Measurements from ENCODE around the gene GJC2. TPM values are rescaled to one million over a fixed set of nuclear protein-coding genes. Genes with fewer than 3 reads are reported as not detected.
"Not testable (repeated sequence)": the region's sequence is repeated elsewhere in the genome, so short reads cannot be mapped to it uniquely, and the experiment has no call there.

The GJC2 gene
- total RNA-seq, 1 donor from 2014 or later, result 2.6 TPM

- DNase-seq (ENCODE audit: low spot score), result no peak
Measured at GRCh38 chr1:228170666-228171065, 20.9 kb downstream of the GJC2 start.

- DNase-seq (ENCODE audit: low spot score), result no peak
Measured at GRCh38 chr1:228171221-228171891, 21.6 kb downstream of the GJC2 start.

GRCh38 chr1:228172591-228173527 lies 23.1 kb downstream of the GJC2 start:
- no peak for DNase-seq (ENCODE audit: low spot score)

GRCh38 chr1:228173528-228174481 lies 24.1 kb downstream of the GJC2 start:
- not testable (repeated sequence) for DNase-seq (ENCODE audit: low spot score)

- peak; percentile 89 for DNase-seq (ENCODE audit: low spot score)
Measured at GRCh38 chr1:228174482-228175315, 25.0 kb downstream of the GJC2 start.

- DNase-seq (ENCODE audit: low spot score), result peak; percentile 81
Measured at GRCh38 chr1:228175316-228176023, 25.7 kb downstream of the GJC2 start.

GRCh38 chr1:228176024-228176395 lies 26.3 kb downstream of the GJC2 start:
- peak; percentile 51 for DNase-seq (ENCODE audit: low spot score)

GRCh38 chr1:228176461-228177182 lies 26.9 kb downstream of the GJC2 start:
- peak; percentile 77 for DNase-seq (ENCODE audit: low spot score)

GRCh38 chr1:228177183-228177475 lies 27.4 kb downstream of the GJC2 start:
- DNase-seq (ENCODE audit: low spot score), result peak; percentile 62

- peak; percentile 24 for DNase-seq (ENCODE audit: low spot score)
Measured at GRCh38 chr1:228177721-228178710, 28.3 kb downstream of the GJC2 start.

- peak; percentile 75 for DNase-seq (ENCODE audit: low spot score)
Measured at GRCh38 chr1:228178737-228179684, 29.3 kb downstream of the GJC2 start.

- no peak for DNase-seq (ENCODE audit: low spot score)
Measured at GRCh38 chr1:228180271-228180958, 30.7 kb downstream of the GJC2 start.

- DNase-seq (ENCODE audit: low spot score), result peak; percentile 74
Measured at GRCh38 chr1:228180959-228181644, 31.4 kb downstream of the GJC2 start.

GRCh38 chr1:228181645-228182034 lies 31.9 kb downstream of the GJC2 start:
- peak; percentile 71 for DNase-seq (ENCODE audit: low spot score)

GRCh38 chr1:228182296-228183030 lies 32.7 kb downstream of the GJC2 start:
- DNase-seq (ENCODE audit: low spot score), result peak; percentile 65

Measured in mesenteric fat pad (tissue), 1 donor.